Smooth muscle cell (in vitro differentiated cells): ENCODE measurements around the gene NKAIN2. TPM values are rescaled to one million over a fixed set of nuclear protein-coding genes. Genes with fewer than 3 reads are reported as not detected.

Experiments used
- DNase-seq: peaks from one replicate; lab custom pipeline; 2025; ENCODE audit not compliant: unreplicated experiment; lab: John Stamatoyannopoulos, UW
- H2AFZ ChIP-seq: fragments of 200-600 bp; sonication (generic); 2 replicates; pipeline ENCODE4 v1.6.0; 2016; ENCODE audit warnings: antibody characterized with exemption, low read depth, mild to moderate bottlenecking
- H3F3A ChIP-seq: fragments of 200-600 bp; sonication (generic); 2 replicates; pipeline ENCODE4 v1.6.0; 2017; ENCODE audit warnings: antibody characterized with exemption, low read depth
- H3K27ac ChIP-seq: fragments of 200-600 bp; sonication (generic); 2 replicates; pipeline ENCODE4 v1.5.1; 2016; ENCODE audit warnings: low read depth, mild to moderate bottlenecking
- H3K27me3 ChIP-seq: fragments of 200-600 bp; sonication (generic); 2 replicates; pipeline ENCODE4 v1.6.1; 2016; ENCODE audit warnings: low read depth, mild to moderate bottlenecking
- H3K36me3 ChIP-seq: fragments of 200-600 bp; sonication (generic); 2 replicates; pipeline ENCODE4 v1.5.1; 2016; ENCODE audit warnings: low read depth
- H3K4me1 ChIP-seq: fragments of 200-600 bp; sonication (generic); 2 replicates; pipeline ENCODE4 v1.5.1; 2016; ENCODE audit warnings: low read depth
- H3K4me2 ChIP-seq: fragments of 200-600 bp; sonication (generic); 2 replicates; pipeline ENCODE4 v1.6.0; 2016; ENCODE audit warnings: mild to moderate bottlenecking
- H3K4me3 ChIP-seq: fragments of 200-600 bp; sonication (generic); 2 replicates; pipeline ENCODE4 v1.5.1; 2016; ENCODE audit warnings: mild to moderate bottlenecking
- H3K79me2 ChIP-seq: fragments of 200-600 bp; sonication (generic); 2 replicates; pipeline ENCODE4 v1.6.0; 2016; ENCODE audit warnings: low read depth, mild to moderate bottlenecking
- H3K9ac ChIP-seq: fragments of 200-600 bp; sonication (generic); 2 replicates; pipeline ENCODE4 v1.6.0; 2016; ENCODE audit warnings: low read depth
- H3K9me3 ChIP-seq: fragments of 200-600 bp; sonication (generic); replicated peaks from 2 replicates; pipeline ENCODE4 v1.5.1; 2016; ENCODE audit warnings: low read depth
- H4K20me1 ChIP-seq: fragments of 200-600 bp; sonication (generic); 2 replicates; pipeline ENCODE4 v1.6.0; 2016; ENCODE audit warnings: low read depth
- WGBS: methylation state at CpG from one replicate; pipeline ENCODE4 v1.1.7; 2016; ENCODE audit warnings: low lambda C conversion rate; 5-methylcytosine and 5-hydroxymethylcytosine counted together
- polyA plus RNA-seq: library from polyadenylated mRNA; unstranded; fragments of >200 nt; fragmentation: Nextera tagmentation; extraction: Ambion mirVana; gene quantifications from 2 replicates; pipeline ENCODE4 v1.2.1, GENCODE V29; 2016
- total RNA-seq: library from RNA; depleted of rRNA; stranded (reverse); fragments of >200 nt; gene quantifications from 2 replicates; pipeline ENCODE4 v1.2.3, GENCODE V29; 2014
- TF ChIP-seq, protein P1 (sequence below): fragments of 200-600 bp; sonication (generic); IDR thresholded peaks from 2 replicates; pipeline ENCODE4 v1.5.1; 2017; ENCODE audit warnings: borderline replicate concordance, mild to moderate bottlenecking, antibody characterized with exemption; ENCODE audit not compliant: insufficient read depth, poor library complexity, severe bottlenecking

Gene NKAIN2
- total and polyA plus RNA-seq, 2 experiments from 2014 or later = 0.09 TPM; not detected in 1

GRCh38 chr6:124741341-124741740, 937.7 kb downstream of the NKAIN2 start:
- no peak for DNase-seq
- Histone ChIP-seq H2AFZ (no peak overlapping the region), H3K27ac (no peak overlapping the region), H3K36me3 (no peaks in the 10 kb centered on the region), H3K9me3 (no peaks in the 10 kb centered on the region), H3F3A (no peaks in the 10 kb centered on the region), H4K20me1 (no peaks in the 10 kb centered on the region), H3K4me3 (no peak overlapping the region), H3K27me3 (no peaks in the 10 kb centered on the region), H3K4me1 (no peaks in the 10 kb centered on the region), H3K79me2 (no peaks in the 10 kb centered on the region), H3K4me2 (no peak overlapping the region), H3K9ac (no peak overlapping the region)
- TF ChIP-seq, protein P1, sequence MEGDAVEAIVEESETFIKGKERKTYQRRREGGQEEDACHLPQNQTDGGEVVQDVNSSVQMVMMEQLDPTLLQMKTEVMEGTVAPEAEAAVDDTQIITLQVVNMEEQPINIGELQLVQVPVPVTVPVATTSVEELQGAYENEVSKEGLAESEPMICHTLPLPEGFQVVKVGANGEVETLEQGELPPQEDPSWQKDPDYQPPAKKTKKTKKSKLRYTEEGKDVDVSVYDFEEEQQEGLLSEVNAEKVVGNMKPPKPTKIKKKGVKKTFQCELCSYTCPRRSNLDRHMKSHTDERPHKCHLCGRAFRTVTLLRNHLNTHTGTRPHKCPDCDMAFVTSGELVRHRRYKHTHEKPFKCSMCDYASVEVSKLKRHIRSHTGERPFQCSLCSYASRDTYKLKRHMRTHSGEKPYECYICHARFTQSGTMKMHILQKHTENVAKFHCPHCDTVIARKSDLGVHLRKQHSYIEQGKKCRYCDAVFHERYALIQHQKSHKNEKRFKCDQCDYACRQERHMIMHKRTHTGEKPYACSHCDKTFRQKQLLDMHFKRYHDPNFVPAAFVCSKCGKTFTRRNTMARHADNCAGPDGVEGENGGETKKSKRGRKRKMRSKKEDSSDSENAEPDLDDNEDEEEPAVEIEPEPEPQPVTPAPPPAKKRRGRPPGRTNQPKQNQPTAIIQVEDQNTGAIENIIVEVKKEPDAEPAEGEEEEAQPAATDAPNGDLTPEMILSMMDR = no peak
- 88% methylated on average over 2 of the region's 2 CpGs for WGBS

GRCh38 chr6:124742971-124743370, 939.3 kb downstream of the NKAIN2 start:
- no peaks in the 10 kb centered on the region for H3K4me1 ChIP-seq
- H3K4me2 ChIP-seq = no peak overlapping the region
- no peak overlapping the region for H3K9ac ChIP-seq
- no peak for DNase-seq
- H3K4me3 ChIP-seq = no peak overlapping the region
- no peaks in the 10 kb centered on the region for H3K79me2 ChIP-seq
- TF ChIP-seq, protein P1 = no peak
- H3K27me3 ChIP-seq = peaks cover 3% of the 10 kb centered on the region
- H3K9me3 ChIP-seq = no peaks in the 10 kb centered on the region
- WGBS = 74% methylated on average over 2 of the region's 2 CpGs
- no peak overlapping the region for H2AFZ ChIP-seq
- no peaks in the 10 kb centered on the region for H4K20me1 ChIP-seq
- H3K36me3 ChIP-seq = no peaks in the 10 kb centered on the region
- no peaks in the 10 kb centered on the region for H3F3A ChIP-seq
- H3K27ac ChIP-seq = no peak overlapping the region

GRCh38 chr6:124743420-124743819, 939.8 kb downstream of the NKAIN2 start:
- H3K4me1 ChIP-seq = no peaks in the 10 kb centered on the region
- no peaks in the 10 kb centered on the region for H3K79me2 ChIP-seq
- no peak overlapping the region for H3K4me3 ChIP-seq
- TF ChIP-seq, protein P1 = no peak
- H3K9me3 ChIP-seq = no peaks in the 10 kb centered on the region
- no peaks in the 10 kb centered on the region for H3K36me3 ChIP-seq
- no peaks in the 10 kb centered on the region for H3F3A ChIP-seq
- H3K27ac ChIP-seq = no peak overlapping the region
- DNase-seq = no peak
- no peak overlapping the region for H3K4me2 ChIP-seq
- no peak overlapping the region for H2AFZ ChIP-seq
- H3K9ac ChIP-seq = no peak overlapping the region
- peaks cover 3% of the 10 kb centered on the region for H3K27me3 ChIP-seq
- WGBS = 85% methylated on average over 2 of the region's 2 CpGs
- H4K20me1 ChIP-seq = no peaks in the 10 kb centered on the region

DNA sequence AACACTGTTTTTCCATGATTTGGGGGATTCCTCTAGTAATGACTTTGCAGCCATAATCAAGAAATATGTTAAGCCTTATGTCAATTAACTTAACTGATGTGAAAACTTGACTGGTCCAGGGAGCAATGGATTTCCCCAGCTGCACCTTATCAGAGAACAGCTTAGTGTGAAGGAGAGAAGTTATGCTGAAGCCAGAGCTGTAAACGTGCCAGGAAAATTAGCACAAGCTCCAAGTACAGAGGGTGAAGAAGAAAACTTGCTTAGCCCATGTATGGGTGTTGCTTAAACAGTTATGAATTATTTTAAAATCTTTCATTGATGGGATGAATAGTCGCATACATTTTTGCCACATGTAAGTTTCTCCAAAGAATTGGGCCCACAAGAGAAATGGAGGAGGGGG, 943.7 kb downstream of the NKAIN2 start:
- TF ChIP-seq, protein P1 = no peak
- Histone ChIP-seq H3K27ac (no peak overlapping the region), H3K36me3 (no peaks in the 10 kb centered on the region), H3K9ac (no peak overlapping the region), H4K20me1 (no peaks in the 10 kb centered on the region), H3K27me3 (peaks cover 3% of the 10 kb centered on the region), H3K4me2 (no peak overlapping the region), H3K4me3 (no peak overlapping the region), H3K79me2 (no peaks in the 10 kb centered on the region), H3F3A (no peaks in the 10 kb centered on the region), H3K9me3 (no peaks in the 10 kb centered on the region), H3K4me1 (no peaks in the 10 kb centered on the region), H2AFZ (no peak overlapping the region)
- DNase-seq = no peak
- WGBS = 66% methylated on average over 2 of the region's 2 CpGs
